SK-N-MC (cell line): ENCODE results near the gene KCNN3.

Experiments
- EZH2 ChIP-seq: fragments of 200-600 bp; sonication (generic); IDR thresholded peaks from one replicate; pipeline ENCODE4 v1.6.1; 2017; ENCODE audit warnings: antibody characterized with exemption
- POLR2AphosphoS5 ChIP-seq: IDR thresholded peaks from 2 replicates; pipeline ENCODE4 v1.6.1; 2012; ENCODE audit warnings: mild to moderate bottlenecking, low read depth, low read length, borderline replicate concordance

- TF ChIP-seq EZH2 = no peak
- TF ChIP-seq POLR2AphosphoS5 = no peak
Measured at GRCh38 chr1:154837672-154838171, 32.4 kb downstream of the KCNN3 start.
